Erythroblast (primary cell): ENCODE results near the gene SH3BP5.
A peak's percentile ranks its signal among the peaks of the same experiment; 100 is the strongest.

ENCODE experiments used
- DNase-seq, 2 experiments: peaks; one replicate each; lab custom pipeline; 2025; lab: John Stamatoyannopoulos, UW
- GATA1 ChIP-seq: IDR thresholded peaks from 2 replicates; pipeline ENCODE4 v1.6.1; 2011; ENCODE audit warnings: low read depth, mild to moderate bottlenecking, control low read depth, low read length, moderate library complexity
- POLR2A ChIP-seq: IDR thresholded peaks from 2 replicates; pipeline ENCODE4 v1.6.1; 2011; ENCODE audit warnings: mild to moderate bottlenecking, low read length

The SH3BP5 gene

DNA sequence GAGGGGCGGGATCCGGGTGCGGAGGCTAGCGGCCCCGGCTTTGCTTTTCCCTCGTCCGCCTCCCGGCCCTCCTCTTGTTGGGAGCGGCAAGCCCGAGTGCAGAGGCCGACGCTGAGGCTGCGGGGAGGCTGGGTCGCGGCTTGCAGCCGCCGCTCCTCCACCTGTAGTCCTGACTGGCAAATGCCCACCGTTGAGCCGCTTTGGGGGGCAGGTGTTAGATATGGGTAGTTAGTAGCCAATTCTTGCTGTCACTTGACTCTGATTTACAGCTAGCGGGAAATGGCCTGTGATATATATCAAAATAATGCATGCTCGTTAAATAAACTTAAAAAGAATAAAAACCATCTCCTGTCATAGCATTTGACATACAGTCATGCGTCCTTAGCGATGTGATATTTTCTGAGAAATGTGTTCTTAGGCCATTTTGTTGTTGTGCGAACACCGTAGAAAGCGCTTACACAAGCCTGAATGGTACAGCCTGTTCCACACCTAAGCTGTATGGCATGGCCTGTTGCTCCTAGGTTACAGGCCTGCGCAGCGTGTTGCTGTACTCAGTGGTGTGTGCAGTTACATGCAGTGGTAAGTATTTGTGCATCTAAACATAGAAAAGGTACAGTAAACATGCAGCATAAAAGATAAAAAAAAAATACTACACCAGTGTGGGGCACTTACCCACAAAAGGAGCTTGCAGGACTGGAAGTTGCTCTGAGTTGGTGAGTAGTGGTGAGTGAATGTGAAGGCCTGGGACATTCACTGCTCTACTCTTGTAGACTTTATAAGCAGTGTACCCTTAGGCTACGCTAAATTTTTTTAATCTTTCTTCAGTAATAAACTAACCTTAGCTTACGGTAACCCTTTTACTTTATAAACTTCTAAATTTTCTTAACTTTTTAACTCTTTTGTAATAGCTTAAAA is 125.5 kb downstream of the SH3BP5 start:
- DNase-seq = no peak
- TF ChIP-seq GATA1 (no peak), POLR2A (no peak)

DNA sequence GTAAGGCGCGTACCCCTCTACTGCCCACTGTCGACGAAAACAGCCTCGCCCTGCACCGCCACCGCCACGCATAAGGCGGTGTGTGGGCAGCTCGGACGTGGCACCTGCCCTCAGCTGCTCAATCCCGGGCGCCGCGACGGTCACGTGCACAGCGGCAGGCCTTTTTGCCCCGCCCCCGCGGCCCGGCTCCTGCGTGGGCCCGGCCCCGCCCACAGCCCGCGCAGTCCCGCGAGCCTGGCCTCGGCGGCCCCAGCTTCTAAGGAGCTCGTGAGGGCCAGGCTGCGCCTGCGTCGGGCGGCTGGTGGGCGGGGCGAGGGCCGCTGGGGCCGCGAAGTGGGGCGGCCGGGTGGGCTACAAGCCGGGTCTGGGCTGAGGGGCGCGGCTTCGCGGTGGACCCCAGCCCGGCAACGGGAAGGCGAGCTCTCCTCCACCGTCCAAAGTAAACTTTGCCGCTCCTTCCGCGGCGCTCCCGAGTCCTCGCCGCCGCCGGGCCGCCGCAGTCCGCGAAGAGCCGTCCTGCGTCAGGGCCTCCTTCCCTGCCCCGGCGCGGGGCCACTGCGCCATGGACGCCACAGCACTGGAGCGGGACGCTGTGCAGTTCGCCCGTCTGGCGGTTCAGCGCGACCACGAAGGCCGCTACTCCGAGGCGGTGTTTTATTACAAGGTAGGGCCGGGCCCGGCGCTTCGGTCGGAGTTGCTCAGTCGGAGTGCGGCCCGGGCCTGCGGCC is 126.3 kb downstream of the SH3BP5 start, which contains the start of gene CAPN7:
CAPN7 (plus strand) TSS at position 313 of the 728 bp plus-strand sequence; CDS start at position 563, 250 bp downstream.
- DNase-seq = no peak
- TF ChIP-seq GATA1 (no peak), POLR2A (peak; percentile 85)

DNA sequence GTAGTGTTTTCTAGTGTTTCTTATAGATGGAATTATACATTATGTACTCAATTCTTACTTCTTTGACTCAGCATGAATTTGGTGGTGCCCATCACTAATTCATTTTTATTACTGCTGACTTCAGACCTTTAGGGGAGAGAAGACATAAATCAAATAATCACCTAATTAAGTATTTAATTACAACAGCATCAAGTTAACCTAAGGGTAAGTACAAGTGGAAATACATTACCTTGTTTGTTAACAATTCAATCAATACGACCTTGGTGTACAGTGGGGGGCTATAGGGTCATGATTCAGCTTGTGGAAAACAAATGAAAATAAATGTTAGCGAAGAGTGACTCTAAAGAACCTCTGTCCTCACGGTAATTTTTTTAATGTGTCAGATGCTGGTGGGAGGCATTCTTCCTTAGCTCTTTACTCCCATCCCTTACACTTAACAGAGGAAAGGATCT is 126.9 kb downstream of the SH3BP5 start:
- TF ChIP-seq GATA1 (no peak), POLR2A (no peak)
- no peak for DNase-seq
